SK-N-SH (cell line): Measurements from ENCODE around the gene ZNF385C. TPM values are rescaled to one million over a fixed set of nuclear protein-coding genes. Genes with fewer than 3 reads are reported as not detected.

ENCODE experiments used
- CTCF ChIA-PET: fragments of 300-600, 350-600 bp; formaldehyde crosslinking; extraction: SDS; loops from one replicate; lab custom pipeline; 2021; lab: Yijun Ruan, JAX
- POLR2A ChIA-PET: fragments of 350-600 bp; sonication (Branson Sonifier 250); formaldehyde crosslinking; extraction: SDS; loops from one replicate; lab custom pipeline; 2020; ENCODE audit warnings: antibody characterized with exemption, inconsistent platforms; lab: Yijun Ruan, JAX
- DNase-seq: peaks from one replicate; pipeline ENCODE4 v3.0.0; 2012
- H2AFZ ChIP-seq: fragments of 200-600 bp; sonication (generic); 2 replicates; pipeline ENCODE4 v1.8.1; 2016; ENCODE audit warnings: antibody characterized with exemption, mild to moderate bottlenecking, low read depth
- H3F3A ChIP-seq: fragments of 200-600 bp; sonication (generic); replicated peaks from 2 replicates; pipeline ENCODE3; 2016; ENCODE audit warnings: antibody characterized with exemption, mild to moderate bottlenecking; ENCODE audit not compliant: insufficient read depth
- H3K27ac ChIP-seq, 2 experiments: fragments of 200-500 bp in 1 of 2; fragments of 200-600 bp in 1 of 2; sonication (Bioruptor generic) in 1 of 2; sonication (generic), shearing (Covaris generic) in 1 of 2; 2 replicates each; pipeline versions ENCODE4 v1.5.1 to v1.6.1; 2014 to 2016; ENCODE audit warnings: low read depth in 2 of 2, inconsistent platforms in 1 of 2, low read length in 1 of 2, mild to moderate bottlenecking in 1 of 2, mixed read lengths in 1 of 2
- H3K27me3 ChIP-seq: fragments of 200-600 bp; sonication (generic), shearing (Covaris generic); 2 replicates; pipeline ENCODE4 v1.6.1; 2016; ENCODE audit warnings: mixed run types; ENCODE audit not compliant: insufficient read depth
- H3K36me3 ChIP-seq, 2 experiments: fragments of 200-500 bp in 1 of 2; fragments of 200-600 bp in 1 of 2; sonication (Bioruptor generic) in 1 of 2; sonication (generic) in 1 of 2; replicated peaks in 1 of 2; 2 replicates each; pipeline versions ENCODE3 to v1.5.1; 2014 to 2016; ENCODE audit warnings: low read length in 1 of 2, mild to moderate bottlenecking in 1 of 2; ENCODE audit not compliant: insufficient read depth in 2 of 2, control insufficient read depth in 1 of 2
- H3K4me1 ChIP-seq, 2 experiments: fragments of 200-500 bp in 1 of 2; fragments of 200-600 bp in 1 of 2; sonication (Bioruptor generic) in 1 of 2; sonication (generic), shearing (Covaris generic) in 1 of 2; 2 replicates each; pipeline versions ENCODE4 v1.5.1 to v1.6.1; 2014 to 2016; ENCODE audit warnings: low read depth in 1 of 2, low read length in 1 of 2, mixed run types in 1 of 2; ENCODE audit not compliant: insufficient read depth in 2 of 2, control insufficient read depth in 1 of 2
- H3K4me2 ChIP-seq: fragments of 200-600 bp; sonication (generic), shearing (Covaris generic); 2 replicates; pipeline ENCODE4 v1.6.1; 2017; ENCODE audit warnings: mixed run types
- H3K4me3 ChIP-seq, 2 experiments: fragments of 200-500 bp in 1 of 2; fragments of 200-600 bp in 1 of 2; sonication (Bioruptor generic) in 1 of 2; sonication (generic), shearing (Covaris generic) in 1 of 2; 2 replicates each; pipeline versions ENCODE4 v1.5.1 to v1.8.1; 2014 to 2016; ENCODE audit warnings: low read depth in 2 of 2, inconsistent platforms in 1 of 2, low read length in 1 of 2, mild to moderate bottlenecking in 1 of 2, mixed read lengths in 1 of 2, moderate library complexity in 1 of 2
- H3K79me2 ChIP-seq: fragments of 200-600 bp; sonication (generic); 2 replicates; pipeline ENCODE4 v1.8.1; 2017; ENCODE audit warnings: mild to moderate bottlenecking; ENCODE audit not compliant: insufficient read depth
- H3K9ac ChIP-seq: fragments of 200-600 bp; sonication (generic); 2 replicates; pipeline ENCODE4 v1.6.1; 2017; ENCODE audit warnings: mixed run types
- H3K9me2 ChIP-seq: fragments of 200-600 bp; sonication (generic); 2 replicates; pipeline ENCODE4 v1.6.1; 2017; ENCODE audit warnings: mixed run types
- H3K9me3 ChIP-seq: fragments of 200-600 bp; sonication (generic); 2 replicates; pipeline ENCODE4 v1.6.1; 2017; ENCODE audit warnings: mixed run types, mild to moderate bottlenecking, moderate library complexity
- H4K20me1 ChIP-seq: fragments of 200-600 bp; sonication (generic); 2 replicates; pipeline ENCODE4 v1.6.1; 2017; ENCODE audit warnings: mild to moderate bottlenecking, mixed run types; ENCODE audit not compliant: insufficient read depth
- ELF1 ChIP-seq: IDR thresholded peaks from 2 replicates; pipeline ENCODE4 v1.4.0; 2012
- FOSL2 ChIP-seq: IDR thresholded peaks from 2 replicates; pipeline ENCODE4 v1.4.0; 2012; ENCODE audit warnings: low read depth, mild to moderate bottlenecking, moderate library complexity, borderline replicate concordance
- IRF3 ChIP-seq: fragments of 150-350 bp; IDR thresholded peaks from 2 replicates; pipeline ENCODE4 v1.6.1; 2016; ENCODE audit warnings: mild to moderate bottlenecking, low read depth, low read length
- JUND ChIP-seq: IDR thresholded peaks from 2 replicates; pipeline ENCODE4 v1.4.0; 2012
- MEF2A ChIP-seq: IDR thresholded peaks from 2 replicates; pipeline ENCODE4 v1.4.0; 2012; ENCODE audit warnings: low read depth, borderline replicate concordance
- MXI1 ChIP-seq: IDR thresholded peaks from 2 replicates; pipeline ENCODE4 v1.6.1; 2012; ENCODE audit warnings: mild to moderate bottlenecking, low read depth, low read length, improper control_type of control experiment
- NRF1 ChIP-seq: IDR thresholded peaks from 2 replicates; pipeline ENCODE4 v1.6.1; 2012; ENCODE audit warnings: low read depth, mild to moderate bottlenecking, low read length
- RAD21 ChIP-seq: IDR thresholded peaks from 2 replicates; pipeline ENCODE4 v1.6.1; 2012; ENCODE audit warnings: mild to moderate bottlenecking, low read length
- REST ChIP-seq: IDR thresholded peaks from 2 replicates; pipeline ENCODE4 v1.6.1; 2012; ENCODE audit warnings: mild to moderate bottlenecking, low read depth, low read length, moderate library complexity
- SIN3A ChIP-seq: IDR thresholded peaks from 2 replicates; pipeline ENCODE4 v1.6.1; 2012; ENCODE audit warnings: low read depth, mild to moderate bottlenecking, low read length, moderate library complexity, borderline replicate concordance
- TAF1 ChIP-seq: IDR thresholded peaks from 2 replicates; pipeline ENCODE4 v1.6.1; 2012; ENCODE audit warnings: low read depth, mild to moderate bottlenecking, low read length, moderate library complexity, borderline replicate concordance
- WGBS: methylation state at CpG from one replicate; pipeline ENCODE4 v1.1.6; 2017; ENCODE audit warnings: low lambda C conversion rate; 5-methylcytosine and 5-hydroxymethylcytosine counted together
- polyA plus RNA-seq, 3 experiments: library from polyadenylated mRNA; depleted of rRNA; stranded (reverse); fragments of >200 nt; gene quantifications; 2 replicates each; pipeline ENCODE4 v1.2.3, GENCODE V29; 2012
- TF ChIP-seq, protein P1 (sequence below): IDR thresholded peaks from 2 replicates; pipeline ENCODE4 v1.4.0; 2012; ENCODE audit warnings: low read depth, borderline replicate concordance
- TF ChIP-seq, protein P2 (sequence below): IDR thresholded peaks from 2 replicates; pipeline ENCODE4 v1.4.0; 2012; ENCODE audit warnings: low read depth
- TF ChIP-seq, protein P3 (sequence below): IDR thresholded peaks from 2 replicates; pipeline ENCODE4 v1.4.0; 2012; ENCODE audit warnings: low read depth, borderline replicate concordance

ZNF385C gene
- polyA plus RNA-seq, 1 of the 3 experiments (the other 2 are of a cell fraction), result 0.05 TPM

GRCh38 chr17:42104264-42104663, 6.0 kb upstream of the ZNF385C start:
- Histone ChIP-seq H3K9me2 (no peaks in the 10 kb centered on the region), H4K20me1 (no peaks in the 10 kb centered on the region), H3K79me2 (no peaks in the 10 kb centered on the region), H3K4me1 (peaks cover 0 to 8% of the 10 kb centered on the region in 2 experiments; a peak in 1 of 4 replicates), H3K9ac (no peak overlapping the region), H3K4me2 (no peak overlapping the region), H3K36me3 (no peaks in the 10 kb centered on the region), H2AFZ (no peak overlapping the region), H3F3A (no peaks in the 10 kb centered on the region), H3K4me3 (no peak overlapping the region), H3K9me3 (no peaks in the 10 kb centered on the region), H3K27ac (no peak overlapping the region), H3K27me3 (no peaks in the 10 kb centered on the region)
- ChIA-PET POLR2A (interaction anchor here (0.8 kb wide), 1 partner anchor 138 kb away, joined by 3 read pairs; the partner anchor contains the start of gene CNP), CTCF (interaction anchor here (0.6 to 29.9 kb wide), 7 partner anchors 15 to 141 kb away, joined by 3 to 496 read pairs (median 7); partner anchors contain the start of genes DNAJC7, KAT2A and NKIRAS2)
- no peak for DNase-seq
- 57% methylated on average over 3 of the region's 3 CpGs for WGBS
- no peak for TF ChIP-seq NRF1
- no peak for TF ChIP-seq MEF2A
- TF ChIP-seq RAD21, result no peak
- no peak for TF ChIP-seq SIN3A
- TF ChIP-seq, protein P1, sequence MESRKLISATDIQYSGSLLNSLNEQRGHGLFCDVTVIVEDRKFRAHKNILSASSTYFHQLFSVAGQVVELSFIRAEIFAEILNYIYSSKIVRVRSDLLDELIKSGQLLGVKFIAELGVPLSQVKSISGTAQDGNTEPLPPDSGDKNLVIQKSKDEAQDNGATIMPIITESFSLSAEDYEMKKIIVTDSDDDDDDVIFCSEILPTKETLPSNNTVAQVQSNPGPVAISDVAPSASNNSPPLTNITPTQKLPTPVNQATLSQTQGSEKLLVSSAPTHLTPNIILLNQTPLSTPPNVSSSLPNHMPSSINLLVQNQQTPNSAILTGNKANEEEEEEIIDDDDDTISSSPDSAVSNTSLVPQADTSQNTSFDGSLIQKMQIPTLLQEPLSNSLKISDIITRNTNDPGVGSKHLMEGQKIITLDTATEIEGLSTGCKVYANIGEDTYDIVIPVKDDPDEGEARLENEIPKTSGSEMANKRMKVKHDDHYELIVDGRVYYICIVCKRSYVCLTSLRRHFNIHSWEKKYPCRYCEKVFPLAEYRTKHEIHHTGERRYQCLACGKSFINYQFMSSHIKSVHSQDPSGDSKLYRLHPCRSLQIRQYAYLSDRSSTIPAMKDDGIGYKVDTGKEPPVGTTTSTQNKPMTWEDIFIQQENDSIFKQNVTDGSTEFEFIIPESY, result no peak
- TF ChIP-seq MXI1, result no peak
- TF ChIP-seq TAF1, result no peak
- TF ChIP-seq FOSL2, result no peak
- TF ChIP-seq, protein P2, sequence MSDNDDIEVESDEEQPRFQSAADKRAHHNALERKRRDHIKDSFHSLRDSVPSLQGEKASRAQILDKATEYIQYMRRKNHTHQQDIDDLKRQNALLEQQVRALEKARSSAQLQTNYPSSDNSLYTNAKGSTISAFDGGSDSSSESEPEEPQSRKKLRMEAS, result no peak
- TF ChIP-seq, protein P3, sequence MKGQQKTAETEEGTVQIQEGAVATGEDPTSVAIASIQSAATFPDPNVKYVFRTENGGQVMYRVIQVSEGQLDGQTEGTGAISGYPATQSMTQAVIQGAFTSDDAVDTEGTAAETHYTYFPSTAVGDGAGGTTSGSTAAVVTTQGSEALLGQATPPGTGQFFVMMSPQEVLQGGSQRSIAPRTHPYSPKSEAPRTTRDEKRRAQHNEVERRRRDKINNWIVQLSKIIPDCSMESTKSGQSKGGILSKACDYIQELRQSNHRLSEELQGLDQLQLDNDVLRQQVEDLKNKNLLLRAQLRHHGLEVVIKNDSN, result no peak

DNA sequence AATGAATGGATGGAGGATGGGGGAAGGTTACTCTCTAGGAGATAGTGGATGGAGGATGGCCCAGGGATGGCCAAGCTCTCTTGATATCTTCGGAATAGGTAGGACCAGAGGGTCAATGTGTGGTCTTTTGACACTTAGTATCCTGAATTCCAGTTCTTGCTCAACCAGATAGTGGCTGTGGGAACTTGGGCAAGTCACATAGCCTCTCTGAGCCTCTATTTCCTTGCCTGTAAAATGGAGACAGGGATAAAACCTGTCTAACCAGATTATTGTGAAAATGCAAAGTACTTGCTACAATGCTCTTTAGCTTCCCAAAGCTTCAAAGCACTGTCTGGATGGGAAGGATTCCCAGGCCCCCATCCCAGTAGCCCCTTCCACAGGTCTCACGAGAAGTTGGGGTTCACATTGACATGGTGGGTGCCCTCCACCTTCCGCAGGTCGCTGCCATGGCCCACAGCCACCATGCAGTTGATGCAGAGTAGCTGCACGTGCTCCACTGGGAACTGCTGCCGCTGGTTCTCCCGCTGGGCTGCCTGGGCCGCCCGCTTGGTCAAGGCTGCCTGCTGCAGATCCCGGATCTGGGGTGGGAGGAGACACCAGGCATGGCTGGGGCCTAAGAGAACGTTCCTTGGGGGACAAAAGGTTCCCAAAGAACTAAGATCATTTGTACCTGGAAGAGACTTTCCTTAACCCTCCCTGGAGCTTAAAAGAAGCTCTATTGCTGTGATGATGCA, 5.1 kb upstream of the ZNF385C start:
- H3K79me2 ChIP-seq, result no peaks in the 10 kb centered on the region
- no peaks in the 10 kb centered on the region for H3K36me3 ChIP-seq
- H3K27me3 ChIP-seq, result no peaks in the 10 kb centered on the region
- H3K27ac ChIP-seq, result no peak overlapping the region
- no peaks in the 10 kb centered on the region for H3K9me2 ChIP-seq
- ChIA-PET POLR2A (interaction anchor here (0.8 kb wide), 1 partner anchor 137 kb away, joined by 3 read pairs; the partner anchor contains the start of gene CNP), CTCF (interaction anchor here (1.0 to 29.9 kb wide), 6 partner anchors 15 to 140 kb away, joined by 3 to 496 read pairs (median 22); partner anchors contain the start of genes DNAJC7, KAT2A and NKIRAS2)
- no peaks in the 10 kb centered on the region for H3F3A ChIP-seq
- no peak overlapping the region for H2AFZ ChIP-seq
- H3K9ac ChIP-seq, result no peak overlapping the region
- no peak for DNase-seq
- WGBS, result 61% methylated on average over 5 of the region's 11 CpGs
- no peak overlapping the region for H3K4me3 ChIP-seq
- no peak overlapping the region for H3K4me2 ChIP-seq
- H4K20me1 ChIP-seq, result no peaks in the 10 kb centered on the region
- no peaks in the 10 kb centered on the region for H3K9me3 ChIP-seq
- H3K4me1 ChIP-seq, result peaks cover 0 to 8% of the 10 kb centered on the region in 2 experiments; a peak in 1 of 4 replicates
- TF ChIP-seq ELF1 (no peak), RAD21 (no peak), IRF3 (no peak), TAF1 (no peak), JUND (no peak), MEF2A (no peak), REST (no peak)
- TF ChIP-seq, protein P1, result no peak
